ENCODE measurements around the gene PARD3.

DNA sequence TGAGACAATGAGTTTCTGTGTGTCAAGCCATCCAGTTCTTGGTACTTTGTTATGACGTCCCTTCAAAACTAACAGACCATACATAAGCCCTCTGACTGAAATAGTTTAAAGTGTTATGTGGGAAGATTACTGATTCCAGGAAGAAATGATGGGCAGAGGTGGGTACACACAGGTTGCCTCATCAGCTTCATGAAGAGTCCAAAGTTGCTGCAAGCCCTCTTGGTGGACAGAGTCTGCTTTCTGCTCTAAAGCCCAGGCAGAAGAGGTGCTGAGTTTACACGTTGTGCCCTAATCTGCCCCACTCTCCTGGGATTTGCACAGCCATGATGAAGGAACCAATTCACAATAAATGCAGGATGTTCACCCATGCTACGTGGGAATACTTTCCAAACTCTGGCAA is 187.4 kb downstream of the PARD3 start:
- TF ChIP-seq CTCF (IDR thresholded peaks at IDR 0.05 in 2 of 3, conservative IDR thresholded peaks at IDR 0.05 in 1 of 3; ENCODE audit: control insufficient read depth in 2 of 3, extremely low read depth in 1 of 3, insufficient read depth in 1 of 3, low read depth in 3 of 3, low read length in 3 of 3), result no peak
- no peak for TF ChIP-seq BCL3 (IDR thresholded peaks at IDR 0.05; ENCODE audit: borderline replicate concordance, insufficient read depth, low read depth, low read length, poor library complexity, severe bottlenecking)
- TF ChIP-seq EZH2 (IDR thresholded peaks at IDR 0.05; ENCODE audit: borderline replicate concordance, control insufficient read depth, low read depth, low read length), result no peak
- TF ChIP-seq POLR2A (IDR thresholded peaks at IDR 0.05; ENCODE audit: low read depth, low read length), result no peak
- TF ChIP-seq RBBP5 (conservative IDR thresholded peaks at IDR 0.05), result no peak
- TF ChIP-seq JUNB (IDR thresholded peaks at IDR 0.05), result no peak
- no peak for TF ChIP-seq RCOR1 (conservative IDR thresholded peaks at IDR 0.05; ENCODE audit: low read depth, low read length)
- TF ChIP-seq EP300 (IDR thresholded peaks at IDR 0.05; ENCODE audit: borderline replicate concordance in 1 of 2, control insufficient read depth in 1 of 2, low read depth in 2 of 2, low read length in 2 of 2), result no peak
- TF ChIP-seq BACH1 (IDR thresholded peaks at IDR 0.05; ENCODE audit: borderline replicate concordance), result no peak
- no peak for TF ChIP-seq NFYB (IDR thresholded peaks at IDR 0.05; ENCODE audit: insufficient read depth, low read depth, low read length)
- TF ChIP-seq FOS (IDR thresholded peaks at IDR 0.05; ENCODE audit: borderline replicate concordance, extremely low read depth, insufficient read length), result no peak
- no peak for TF ChIP-seq STAT1 (conservative IDR thresholded peaks at IDR 0.05)

All from GM12878 (cell line).